GF-D8 (cell line): ENCODE measurements around the gene VAMP3.

Experiments
- DNase-seq: peaks from one replicate; lab custom pipeline; 2025; lab: John Stamatoyannopoulos, UW

The VAMP3 gene

DNA sequence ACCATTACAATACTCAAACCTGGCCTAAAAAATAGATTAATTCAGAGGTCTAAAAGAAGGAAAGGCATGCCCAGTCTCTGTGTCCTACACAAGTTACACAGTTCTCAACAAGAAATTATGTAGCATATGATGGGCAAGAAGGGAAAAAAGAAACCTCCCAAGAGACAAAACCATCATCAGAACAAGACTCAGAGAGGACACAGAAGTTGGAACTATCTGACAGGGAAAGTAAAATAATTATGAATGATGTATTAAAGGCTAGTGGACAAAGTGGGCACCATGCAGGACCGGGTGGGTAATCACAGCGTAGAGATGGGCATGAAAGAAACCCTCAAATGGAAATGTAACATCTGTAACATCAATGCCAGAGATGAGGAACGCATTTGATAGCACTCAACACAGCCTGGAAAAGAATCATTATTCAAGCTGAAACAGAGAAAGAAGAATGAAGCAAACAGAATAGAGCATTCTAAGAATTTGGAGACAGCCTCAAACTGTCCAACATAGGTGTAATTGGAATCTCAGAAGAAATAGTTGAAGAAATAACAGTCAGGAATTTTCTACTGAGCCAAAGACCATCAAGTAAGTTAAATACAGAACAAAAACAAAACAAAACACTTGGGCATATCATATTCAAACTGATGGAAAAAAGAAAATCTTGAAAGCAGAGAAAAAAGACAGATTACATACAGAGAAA, 42.7 kb downstream of the VAMP3 start:
- no peak for DNase-seq

GRCh38 chr1:7821282-7821681, 50.2 kb downstream of the VAMP3 start:
- no peak for DNase-seq

GRCh38 chr1:7824701-7825100, 53.6 kb downstream of the VAMP3 start:
- no peak for DNase-seq

GRCh38 chr1:7826363-7826762, 55.3 kb downstream of the VAMP3 start:
- DNase-seq, result no peak

- peak; percentile 6 for DNase-seq
These were observed 56.2 kb downstream of the VAMP3 start for GRCh38 chr1:7827126-7827955.
